IPS-15b (cell line): ENCODE data around the gene RBM43.

Experiments used
- H3K27me3 ChIP-seq: one replicate; pipeline ENCODE4 v1.6.1; 2013; ENCODE audit warnings: low read length; ENCODE audit not compliant: control insufficient read depth, insufficient read depth
- H3K36me3 ChIP-seq: one replicate; pipeline ENCODE4 v1.6.1; 2013; ENCODE audit warnings: low read length; ENCODE audit not compliant: control insufficient read depth, insufficient read depth
- H3K4me1 ChIP-seq: one replicate; pipeline ENCODE4 v1.6.1; 2013; ENCODE audit warnings: mild to moderate bottlenecking, low read length; ENCODE audit not compliant: control insufficient read depth, insufficient read depth
- H3K4me3 ChIP-seq: one replicate; pipeline ENCODE4 v1.5.1; 2013; ENCODE audit warnings: low read depth, low read length
- H3K9ac ChIP-seq: one replicate; pipeline ENCODE4 v1.6.1; 2013; ENCODE audit warnings: low read depth, mild to moderate bottlenecking, low read length
- H3K9me3 ChIP-seq: one replicate; pipeline ENCODE4 v1.6.1; 2013; ENCODE audit warnings: mild to moderate bottlenecking, low read length; ENCODE audit not compliant: control insufficient read depth, insufficient read depth

The RBM43 gene

DNA sequence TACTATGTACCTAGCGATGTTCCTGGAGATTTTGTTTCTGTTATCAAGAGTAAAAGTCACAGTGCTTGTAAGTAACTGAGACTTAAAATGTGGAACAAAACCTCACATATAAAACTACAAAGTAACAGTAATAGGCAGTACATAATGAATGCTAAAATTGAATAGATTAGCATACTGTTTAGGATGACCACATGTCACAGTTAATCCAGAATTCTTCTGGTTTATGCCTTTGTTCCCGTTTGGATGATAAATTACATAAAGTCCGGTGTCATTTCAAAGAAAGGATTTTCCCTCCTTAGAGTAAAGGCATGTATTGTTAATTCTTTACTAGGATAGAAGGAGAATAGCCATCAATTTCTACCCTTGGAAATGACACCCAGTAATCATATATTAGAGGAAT lies 56.1 kb downstream of the RBM43 start:
- no peaks in the 10 kb centered on the region for H3K9me3 ChIP-seq
- no peak overlapping the region for H3K9ac ChIP-seq
- no peak overlapping the region for H3K4me3 ChIP-seq
- no peaks in the 10 kb centered on the region for H3K4me1 ChIP-seq
- H3K27me3 ChIP-seq: no peaks in the 10 kb centered on the region
- no peaks in the 10 kb centered on the region for H3K36me3 ChIP-seq

DNA sequence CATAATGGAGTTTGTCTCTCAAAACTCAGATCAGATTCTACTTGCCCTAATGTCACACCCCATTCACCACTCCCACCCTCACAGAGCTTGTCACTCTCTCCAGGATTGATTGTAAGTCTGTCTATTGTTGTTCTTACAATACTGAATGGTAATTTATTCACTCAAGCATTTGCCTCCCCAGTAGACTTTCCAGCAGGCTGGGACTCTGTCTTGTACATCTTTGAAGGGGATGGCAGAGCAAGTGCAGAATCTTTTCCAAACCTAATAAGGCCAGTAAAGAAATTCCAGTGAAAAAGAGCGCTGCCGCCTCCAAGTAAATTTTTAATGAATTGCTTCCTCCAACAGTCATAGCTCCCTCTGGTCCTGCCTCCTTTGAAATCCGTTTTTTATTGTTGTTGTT lies 56.9 kb downstream of the RBM43 start:
- no peaks in the 10 kb centered on the region for H3K27me3 ChIP-seq
- no peaks in the 10 kb centered on the region for H3K9me3 ChIP-seq
- H3K4me1 ChIP-seq: no peaks in the 10 kb centered on the region
- H3K4me3 ChIP-seq: no peak overlapping the region
- H3K36me3 ChIP-seq: no peaks in the 10 kb centered on the region
- H3K9ac ChIP-seq: no peak overlapping the region

DNA sequence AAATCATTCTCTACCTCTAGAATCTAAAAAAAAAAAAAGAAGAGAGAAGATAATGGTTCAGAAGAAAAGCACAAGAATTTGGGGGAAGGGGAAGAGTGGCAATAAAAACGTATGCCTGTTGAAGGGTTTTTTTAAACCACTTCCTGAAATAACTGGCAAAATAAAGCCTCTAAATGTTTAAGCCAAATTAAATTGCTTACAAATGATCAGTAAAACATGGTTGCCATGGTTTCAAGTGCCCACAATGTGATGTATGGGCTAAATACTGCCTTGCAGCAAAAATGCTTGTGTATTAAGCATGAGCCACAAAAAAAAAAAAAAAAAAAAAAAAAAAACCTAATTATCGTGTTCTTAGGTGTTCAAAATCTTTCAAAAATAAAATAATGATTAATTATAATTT lies 60.8 kb downstream of the RBM43 start:
- Histone ChIP-seq H3K9ac (no peak overlapping the region), H3K36me3 (no peaks in the 10 kb centered on the region), H3K9me3 (no peaks in the 10 kb centered on the region), H3K4me1 (no peaks in the 10 kb centered on the region), H3K27me3 (no peaks in the 10 kb centered on the region), H3K4me3 (no peak overlapping the region)

DNA sequence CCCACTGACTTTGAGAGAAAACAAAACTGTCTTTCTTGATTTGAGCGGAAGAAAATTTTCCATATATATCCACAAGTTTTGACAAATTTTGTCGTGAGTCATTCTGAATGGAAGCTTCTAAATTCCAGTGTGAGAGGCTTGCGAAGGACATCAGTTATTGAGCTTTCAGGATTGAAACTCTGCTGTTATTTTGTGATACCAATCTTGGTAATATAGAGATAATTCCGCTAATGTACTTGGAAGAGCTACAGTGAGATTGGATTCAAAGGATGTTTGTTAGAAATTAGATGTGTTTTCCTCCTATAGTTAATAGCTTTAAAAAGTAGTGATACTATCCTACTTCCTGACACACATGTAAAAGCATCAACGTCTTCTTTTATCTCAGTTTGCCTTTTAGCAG lies 61.4 kb downstream of the RBM43 start:
- Histone ChIP-seq H3K9me3 (no peaks in the 10 kb centered on the region), H3K36me3 (no peaks in the 10 kb centered on the region), H3K4me3 (no peak overlapping the region), H3K4me1 (no peaks in the 10 kb centered on the region), H3K9ac (no peak overlapping the region), H3K27me3 (no peaks in the 10 kb centered on the region)

DNA sequence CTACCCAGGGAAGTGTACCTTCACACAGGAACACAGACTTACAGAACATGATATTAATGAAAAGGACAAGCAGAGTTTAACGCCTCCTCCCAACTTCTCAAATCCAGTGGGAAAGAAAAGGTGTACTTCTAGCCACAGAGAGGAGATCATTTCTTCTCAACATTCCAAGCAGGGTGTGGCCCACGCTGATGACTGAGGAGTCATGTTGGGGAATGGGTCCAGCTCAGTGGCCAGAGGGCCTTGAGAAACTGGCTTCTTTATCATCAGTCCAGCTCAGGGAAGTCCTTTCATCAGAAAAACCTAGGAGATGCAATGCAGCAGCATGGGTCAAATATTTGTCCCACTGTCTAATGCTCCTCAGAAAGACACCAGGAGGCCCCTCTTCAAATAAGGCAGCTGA lies 63.0 kb downstream of the RBM43 start:
- Histone ChIP-seq H3K4me1 (no peaks in the 10 kb centered on the region), H3K4me3 (no peak overlapping the region), H3K27me3 (no peaks in the 10 kb centered on the region)

More for the DNA sequence above, 63.0 kb downstream of the RBM43 start:
- Histone ChIP-seq H3K36me3 (no peaks in the 10 kb centered on the region), H3K9me3 (no peaks in the 10 kb centered on the region), H3K9ac (no peak overlapping the region)
